Esophagus (tissue), 2 donors: ENCODE data around the gene CFAP54. TPM values are rescaled to one million over a fixed set of nuclear protein-coding genes. Genes with fewer than 3 reads are reported as not detected.

Source experiments
- H3K27ac ChIP-seq, 2 donors: one replicate each; pipeline ENCODE4 v1.5.1; 2013; ENCODE audit warnings: low read depth in 2 of 2, mild to moderate bottlenecking in 2 of 2, inconsistent platforms in 1 of 2, low read length in 1 of 2, moderate library complexity in 1 of 2
- H3K27me3 ChIP-seq, 2 donors: one replicate each; pipeline ENCODE4 v1.6.1; 2013; ENCODE audit warnings: low read length in 2 of 2, control low read depth in 1 of 2, mild to moderate bottlenecking in 1 of 2; ENCODE audit not compliant: insufficient read depth in 2 of 2, control insufficient read depth in 1 of 2
- H3K36me3 ChIP-seq, 2 donors: one replicate each; pipeline ENCODE4 v1.6.1; 2013; ENCODE audit warnings: low read length in 1 of 2; ENCODE audit not compliant: control insufficient read depth in 2 of 2, insufficient read depth in 2 of 2
- H3K4me1 ChIP-seq, 2 donors: one replicate each; pipeline ENCODE4 v1.6.1; 2013; ENCODE audit warnings: low read length in 1 of 2; ENCODE audit not compliant: control insufficient read depth in 2 of 2, insufficient read depth in 2 of 2
- H3K4me3 ChIP-seq, 2 donors: one replicate each; pipeline ENCODE4 v1.5.1; 2013; ENCODE audit warnings: low read length in 2 of 2, mild to moderate bottlenecking in 2 of 2, low read depth in 1 of 2, moderate library complexity in 1 of 2
- H3K9me3 ChIP-seq, 2 donors: one replicate each; pipeline ENCODE4 v1.6.1; 2013; ENCODE audit warnings: mild to moderate bottlenecking in 2 of 2, low read depth in 1 of 2, low read length in 1 of 2, moderate library complexity in 1 of 2; ENCODE audit not compliant: control insufficient read depth in 2 of 2, insufficient read depth in 1 of 2
- WGBS, 2 donors: extraction: QIAGEN DNeasy Blood & Tissue Kit; methylation state at CpG; one replicate each; pipeline ENCODE4 v1.1.7; 2013; 5-methylcytosine and 5-hydroxymethylcytosine counted together
- polyA plus RNA-seq, 2 donors: library from polyadenylated mRNA; stranded (reverse); fragments of 200-250 nt; gene quantifications; one replicate each; pipeline ENCODE4 v1.2.3, GENCODE V29; 2013
- donor health status: healthy with polysubstance abuse.
- donor health status: Bipolar disorder and iron deficiency.

Gene CFAP54
- polyA plus RNA-seq, 2 donors: 0.06 to 0.08 TPM

GRCh38 chr12:96821592-96821991, 332.2 kb downstream of the CFAP54 start:
- WGBS, 2 donors: 73 to 75% methylated on average over 3 of the region's 3 CpGs
- Histone ChIP-seq H3K4me3 (no peak overlapping the region), H3K9me3 (peaks cover 0 to 3% of the 10 kb centered on the region in 2 donors), H3K36me3 (no peaks in the 10 kb centered on the region), H3K27ac (no peak overlapping the region), H3K27me3 (no peaks in the 10 kb centered on the region), H3K4me1 (no peaks in the 10 kb centered on the region)

GRCh38 chr12:96822641-96823040, 333.3 kb downstream of the CFAP54 start:
- 61 to 71% methylated on average over 1 of the region's 1 CpG for WGBS, 2 donors

GRCh38 chr12:96824074-96824837, 334.9 kb downstream of the CFAP54 start:
- WGBS, 2 donors: 85 to 87% methylated on average over 7 of the region's 7 CpGs
- Histone ChIP-seq H3K4me1 (no peaks in the 10 kb centered on the region), H3K27ac (no peak overlapping the region), H3K36me3 (no peaks in the 10 kb centered on the region), H3K4me3 (no peak overlapping the region), H3K9me3 (no peaks in the 10 kb centered on the region), H3K27me3 (no peaks in the 10 kb centered on the region)

More at GRCh38 chr12:96822641-96823040, 333.3 kb downstream of the CFAP54 start:
- no peaks in the 10 kb centered on the region for H3K9me3 ChIP-seq
- H3K27ac ChIP-seq: no peak overlapping the region
- H3K27me3 ChIP-seq: no peaks in the 10 kb centered on the region
- H3K4me1 ChIP-seq: no peaks in the 10 kb centered on the region
- H3K4me3 ChIP-seq: no peak overlapping the region
- no peaks in the 10 kb centered on the region for H3K36me3 ChIP-seq

- H3K27ac ChIP-seq: no peak overlapping the region
- no peak overlapping the region for H3K4me3 ChIP-seq
- H3K4me1 ChIP-seq: no peaks in the 10 kb centered on the region
- H3K36me3 ChIP-seq: no peaks in the 10 kb centered on the region
- WGBS, 2 donors: 97 to 100% methylated on average over 2 of the region's 2 CpGs
- no peaks in the 10 kb centered on the region for H3K27me3 ChIP-seq
- no peaks in the 10 kb centered on the region for H3K9me3 ChIP-seq
Observed at GRCh38 chr12:96824838-96825236, 335.5 kb downstream of the CFAP54 start.

- 95% methylated on average over 5 of the region's 5 CpGs for WGBS, 2 donors
Observed at GRCh38 chr12:96828169-96828789, 338.9 kb downstream of the CFAP54 start.

GRCh38 chr12:96829354-96829753, 340.0 kb downstream of the CFAP54 start:
- Histone ChIP-seq H3K9me3 (no peaks in the 10 kb centered on the region), H3K36me3 (no peaks in the 10 kb centered on the region), H3K4me1 (no peaks in the 10 kb centered on the region), H3K27me3 (no peaks in the 10 kb centered on the region), H3K27ac (no peak overlapping the region), H3K4me3 (no peak overlapping the region)
- 87 to 93% methylated on average over 3 of the region's 3 CpGs for WGBS, 2 donors

More at GRCh38 chr12:96828169-96828789, 338.9 kb downstream of the CFAP54 start:
- no peaks in the 10 kb centered on the region for H3K4me1 ChIP-seq
- no peak overlapping the region for H3K27ac ChIP-seq
- H3K27me3 ChIP-seq: no peaks in the 10 kb centered on the region
- H3K36me3 ChIP-seq: no peaks in the 10 kb centered on the region
- H3K9me3 ChIP-seq: no peaks in the 10 kb centered on the region
- H3K4me3 ChIP-seq: no peak overlapping the region

- no peaks in the 10 kb centered on the region for H3K27me3 ChIP-seq
- H3K4me1 ChIP-seq: no peaks in the 10 kb centered on the region
- H3K27ac ChIP-seq: no peak overlapping the region
- 92 to 93% methylated on average over 1 of the region's 1 CpG for WGBS, 2 donors
- H3K9me3 ChIP-seq: no peaks in the 10 kb centered on the region
- no peak overlapping the region for H3K4me3 ChIP-seq
- no peaks in the 10 kb centered on the region for H3K36me3 ChIP-seq
Observed at GRCh38 chr12:96831346-96831745, 342.0 kb downstream of the CFAP54 start.

GRCh38 chr12:96846293-96846692, 356.9 kb downstream of the CFAP54 start:
- no peaks in the 10 kb centered on the region for H3K36me3 ChIP-seq
- H3K27me3 ChIP-seq: no peaks in the 10 kb centered on the region
- H3K4me3 ChIP-seq: no peak overlapping the region
- H3K4me1 ChIP-seq: no peaks in the 10 kb centered on the region
- 50 to 54% methylated on average over 2 of the region's 2 CpGs for WGBS, 2 donors
- H3K27ac ChIP-seq: no peak overlapping the region
- H3K9me3 ChIP-seq: no peaks in the 10 kb centered on the region

- no peak overlapping the region for H3K4me3 ChIP-seq
- H3K27ac ChIP-seq: no peak overlapping the region
- H3K36me3 ChIP-seq: no peaks in the 10 kb centered on the region
- H3K27me3 ChIP-seq: no peaks in the 10 kb centered on the region
- WGBS, 2 donors: 64 to 67% methylated on average over 3 of the region's 3 CpGs
- H3K4me1 ChIP-seq: no peaks in the 10 kb centered on the region
- H3K9me3 ChIP-seq: no peaks in the 10 kb centered on the region
Observed at GRCh38 chr12:96850676-96851075, 361.3 kb downstream of the CFAP54 start.

GRCh38 chr12:96858162-96858561, 368.8 kb downstream of the CFAP54 start:
- Histone ChIP-seq H3K27ac (no peak overlapping the region), H3K36me3 (no peaks in the 10 kb centered on the region), H3K4me1 (no peaks in the 10 kb centered on the region), H3K9me3 (no peaks in the 10 kb centered on the region), H3K4me3 (no peak overlapping the region), H3K27me3 (no peaks in the 10 kb centered on the region)
- WGBS, 2 donors: 63 to 79% methylated on average over 1 of the region's 1 CpG
